Stimulated activated CD8-positive, alpha-beta memory T cell treated with anti-CD3 and anti-CD28 coated beads, Interleukin-7, amount 100 ng/mL, for 1 hour (primary cell): ENCODE results near the gene UBE2D2.

Experiments
- DNase-seq, 2 donors: peaks; one replicate each; pipeline ENCODE4 v3.0.0-alpha.2; 2020; ENCODE audit warnings: low read depth in 2 of 2

Gene UBE2D2

DNA sequence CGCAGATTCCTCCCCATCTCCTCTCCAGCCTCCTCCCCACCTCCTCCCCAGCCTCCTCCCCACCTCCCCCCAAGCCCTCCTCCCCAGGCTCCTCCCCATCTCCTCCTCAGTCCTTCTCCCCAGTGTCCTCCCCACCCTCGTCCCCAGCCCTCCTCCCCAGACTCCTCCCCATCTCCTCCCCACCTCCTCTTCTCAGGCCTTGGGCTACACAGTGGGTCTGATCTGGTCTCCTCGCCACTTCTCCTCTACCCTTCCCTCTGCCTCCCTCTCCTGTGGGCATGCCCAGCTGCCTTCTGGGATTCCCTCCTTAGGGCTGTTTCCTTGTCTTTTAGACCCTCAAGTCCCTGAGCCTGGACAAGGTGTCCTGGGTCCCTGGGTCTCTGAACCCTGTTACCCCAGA is 115.3 kb downstream of the UBE2D2 start:
- no peak for DNase-seq

DNA sequence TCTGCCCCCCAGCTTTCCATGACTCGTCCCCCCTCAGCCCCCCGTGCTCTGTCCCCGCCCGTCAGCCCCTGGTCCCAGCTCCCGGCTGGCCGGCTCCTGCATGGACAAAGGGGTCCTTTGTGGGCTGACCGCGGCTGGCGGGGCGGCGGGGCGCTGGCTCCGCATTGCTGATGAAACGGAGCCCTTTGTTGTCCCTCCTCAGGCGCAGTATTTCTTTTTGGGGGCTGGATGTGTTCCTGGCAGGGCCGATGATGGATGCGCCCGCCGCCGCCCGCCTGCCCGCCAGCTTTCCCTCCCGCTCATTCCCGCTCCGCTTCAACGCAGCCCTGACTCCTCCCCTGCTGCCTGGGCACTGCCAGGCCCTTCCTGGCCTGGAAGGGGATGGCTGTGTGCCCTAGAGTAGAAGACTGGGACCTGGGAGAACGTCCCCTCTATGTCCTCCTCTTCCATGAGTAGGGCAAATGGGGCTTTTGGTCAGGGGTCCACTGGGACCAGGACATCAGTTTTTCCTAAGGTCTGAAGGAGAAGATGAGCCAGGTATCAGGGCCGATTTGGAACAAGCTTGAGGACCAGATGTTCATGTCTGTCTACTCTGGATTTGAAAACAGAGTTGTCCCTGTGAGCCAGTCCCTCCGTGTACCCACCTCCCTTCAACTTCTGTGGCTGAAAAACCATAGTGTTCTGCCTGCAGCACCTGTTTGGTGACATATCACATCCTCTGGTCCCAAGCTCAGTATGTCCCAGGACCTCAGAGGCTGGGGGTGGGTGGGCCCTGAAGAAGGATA is 116.0 kb downstream of the UBE2D2 start:
- DNase-seq = no peak
